SK-N-MC (cell line): Measurements from ENCODE around the gene NAA60.

ENCODE experiments used
- DNase-seq: peaks from one replicate; pipeline ENCODE4 v3.0.0-alpha.2; 2011; ENCODE audit warnings: low read depth, low spot score
- H3K27ac ChIP-seq: fragments of 200-600 bp; sonication (generic); 2 replicates; pipeline ENCODE4 v1.5.1; 2016; ENCODE audit warnings: mixed run types
- H3K36me3 ChIP-seq: fragments of 200-600 bp; sonication (generic); 2 replicates; pipeline ENCODE4 v1.6.1; 2017; ENCODE audit warnings: antibody characterized with exemption, low read length, mixed read lengths; ENCODE audit not compliant: insufficient read depth
- H3K4me3 ChIP-seq: fragments of 200-600 bp; sonication (generic); 2 replicates; pipeline ENCODE4 v1.5.1; 2016
- H3K9ac ChIP-seq: fragments of 200-600 bp; sonication (generic); 2 replicates; pipeline ENCODE4 v1.8.0; 2017; ENCODE audit warnings: mixed run types, mixed read lengths; ENCODE audit not compliant: insufficient read length
- H3K9me3 ChIP-seq: fragments of 200-600 bp; sonication (generic); 2 replicates; pipeline ENCODE4 v1.6.1; 2017; ENCODE audit warnings: low read depth, mild to moderate bottlenecking, antibody characterized with exemption, low read length, moderate library complexity, mixed read lengths
- EZH2 ChIP-seq: fragments of 200-600 bp; sonication (generic); IDR thresholded peaks from one replicate; pipeline ENCODE4 v1.6.1; 2017; ENCODE audit warnings: antibody characterized with exemption
- FOXP2 ChIP-seq: optimal IDR thresholded peaks from 2 replicates; pipeline ENCODE3; 2011; ENCODE audit warnings: mild to moderate bottlenecking, moderate library complexity; ENCODE audit not compliant: insufficient read depth; ENCODE audit errors: extremely low read length, control extremely low read depth
- POLR2AphosphoS5 ChIP-seq: IDR thresholded peaks from 2 replicates; pipeline ENCODE4 v1.6.1; 2012; ENCODE audit warnings: mild to moderate bottlenecking, low read depth, low read length, borderline replicate concordance

NAA60 gene

DNA sequence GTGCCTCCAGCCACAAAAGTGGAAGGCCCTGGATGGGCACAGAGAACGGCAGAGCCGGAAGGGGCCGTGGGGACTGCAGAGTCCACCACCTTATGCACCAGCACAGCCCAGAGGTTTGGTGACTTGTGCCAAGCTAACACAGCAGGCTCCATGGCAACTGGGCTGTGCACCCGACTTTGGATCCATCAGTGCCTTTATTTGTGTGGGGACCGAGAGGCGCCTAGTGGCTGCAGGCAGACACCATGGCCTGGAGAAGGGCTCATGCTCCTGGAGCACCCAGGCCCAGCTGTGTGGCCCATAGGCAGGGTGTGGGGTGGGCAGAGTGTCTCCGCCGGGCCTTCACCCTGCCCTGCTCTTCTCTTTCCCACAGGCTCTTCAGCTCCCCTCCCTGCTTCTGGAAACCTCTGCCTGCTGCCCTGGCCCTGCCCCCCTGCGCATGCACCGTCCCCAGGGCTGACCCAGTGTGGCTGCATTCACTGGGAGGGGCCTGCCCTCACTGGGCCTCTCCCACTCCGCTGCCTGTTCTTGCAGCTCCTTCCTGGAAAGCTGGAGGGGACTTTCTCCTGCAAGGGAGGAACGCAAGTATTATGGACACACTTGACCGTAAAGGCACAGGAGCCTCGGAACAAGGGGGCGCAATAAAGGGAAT lies 41.7 kb downstream of the NAA60 start:
- Histone ChIP-seq H3K36me3 (peaks cover 45% of the 10 kb centered on the region; the same call in 1 of the 2 replicates), H3K4me3 (no peak overlapping the region), H3K9ac (no peak overlapping the region), H3K9me3 (no peaks in the 10 kb centered on the region), H3K27ac (no peak overlapping the region)
- DNase-seq: no peak
- TF ChIP-seq FOXP2 (no peak), POLR2AphosphoS5 (no peak)

GRCh38 chr16:3485821-3486505 lies 42.5 kb downstream of the NAA60 start:
- TF ChIP-seq FOXP2 (no peak), EZH2 (no peak), POLR2AphosphoS5 (no peak)
- Histone ChIP-seq H3K27ac (no peak overlapping the region), H3K36me3 (peaks cover 44% of the 10 kb centered on the region; the same call in 1 of the 2 replicates), H3K9ac (no peak overlapping the region), H3K9me3 (no peaks in the 10 kb centered on the region), H3K4me3 (no peak overlapping the region)
- no peak for DNase-seq

- Histone ChIP-seq H3K27ac (no peak overlapping the region), H3K4me3 (no peak overlapping the region), H3K9ac (no peak overlapping the region), H3K36me3 (peaks cover 37% of the 10 kb centered on the region; the same call in 1 of the 2 replicates), H3K9me3 (no peaks in the 10 kb centered on the region)
- DNase-seq: no peak
- TF ChIP-seq EZH2: no peak
- no peak for TF ChIP-seq POLR2AphosphoS5
- TF ChIP-seq FOXP2: no peak
Observed at GRCh38 chr16:3486506-3487215, 43.2 kb downstream of the NAA60 start.

DNA sequence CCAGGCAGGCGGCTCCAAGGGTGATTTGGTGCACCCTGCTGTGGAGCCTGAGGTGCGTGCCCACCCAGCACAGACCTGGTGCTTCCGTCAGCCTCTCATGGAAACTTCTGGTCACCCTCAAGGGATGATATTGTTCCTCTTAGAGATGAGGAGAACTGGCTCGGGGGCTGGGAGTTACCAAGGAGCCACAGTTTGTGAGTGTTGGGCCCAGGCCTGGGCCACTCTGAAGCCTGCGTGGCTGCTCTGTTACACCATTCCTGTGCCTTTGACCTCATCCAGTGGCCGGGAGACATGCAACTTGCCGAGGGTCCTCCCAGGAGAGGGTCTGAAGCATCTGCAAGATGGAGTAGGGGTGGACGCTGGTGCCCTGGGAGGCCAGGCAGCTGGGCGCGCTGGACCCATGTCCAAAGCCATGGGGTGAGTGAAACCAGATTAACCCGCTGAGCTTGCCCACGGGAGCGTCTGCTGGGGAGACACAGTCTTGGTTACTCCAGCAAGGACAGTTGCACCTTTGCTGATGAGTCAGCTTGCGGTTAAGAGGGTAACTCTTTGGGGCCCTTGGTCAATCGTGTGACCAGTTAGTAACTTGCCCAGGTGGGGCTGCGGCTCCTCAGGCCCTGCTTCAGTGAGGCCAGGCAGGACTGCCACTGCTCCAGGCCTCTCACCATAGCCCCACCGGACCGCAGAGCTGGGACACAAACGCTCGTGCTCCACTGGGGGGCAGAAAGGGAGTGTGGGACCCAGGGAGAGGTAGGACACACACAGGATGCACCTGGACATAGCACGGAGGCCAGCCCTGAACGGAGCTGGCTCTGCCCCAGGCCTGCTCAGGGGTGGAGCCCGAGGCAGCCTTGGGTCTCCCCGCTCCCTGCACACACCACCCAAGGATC lies 44.3 kb downstream of the NAA60 start:
- Histone ChIP-seq H3K9me3 (no peaks in the 10 kb centered on the region), H3K4me3 (no peak overlapping the region), H3K36me3 (peaks cover 28% of the 10 kb centered on the region; the same call in 1 of the 2 replicates), H3K9ac (no peak overlapping the region), H3K27ac (no peak overlapping the region)
- no peak for DNase-seq
- no peak for TF ChIP-seq FOXP2

- no peak for TF ChIP-seq EZH2
- TF ChIP-seq POLR2AphosphoS5: no peak
- TF ChIP-seq FOXP2: no peak
- H3K27ac ChIP-seq: no peak overlapping the region
- H3K4me3 ChIP-seq: no peak overlapping the region
- no peak for DNase-seq
- no peak overlapping the region for H3K9ac ChIP-seq
- H3K9me3 ChIP-seq: no peaks in the 10 kb centered on the region
- peaks cover 17% of the 10 kb centered on the region; the same call in 1 of the 2 replicates for H3K36me3 ChIP-seq
Observed at GRCh38 chr16:3488801-3489200, 45.3 kb downstream of the NAA60 start.

- Histone ChIP-seq H3K4me3 (no peak overlapping the region), H3K27ac (no peak overlapping the region), H3K36me3 (no peaks in the 10 kb centered on the region; the same call in 1 of the 2 replicates), H3K9me3 (no peaks in the 10 kb centered on the region), H3K9ac (no peak overlapping the region)
- TF ChIP-seq FOXP2: no peak
- TF ChIP-seq EZH2: no peak
- no peak for TF ChIP-seq POLR2AphosphoS5
- no peak for DNase-seq
Observed at GRCh38 chr16:3490911-3491629, 47.6 kb downstream of the NAA60 start.

- H3K4me3 ChIP-seq: no peak overlapping the region
- no peaks in the 10 kb centered on the region for H3K9me3 ChIP-seq
- TF ChIP-seq POLR2AphosphoS5: no peak
- TF ChIP-seq FOXP2: no peak
- TF ChIP-seq EZH2: no peak
- H3K36me3 ChIP-seq: no peaks in the 10 kb centered on the region
- no peak overlapping the region for H3K9ac ChIP-seq
- no peak overlapping the region for H3K27ac ChIP-seq
- DNase-seq: no peak
Observed at GRCh38 chr16:3492356-3492755, 48.9 kb downstream of the NAA60 start.
